GM18867 (cell line): ENCODE measurements around the gene ACAD11.

Experiments used
- ATAC-seq: cut with Tn5 transposase; IDR thresholded peaks from one replicate; pipeline ENCODE4 v1.9.1; 2021; ENCODE audit warnings: mild to moderate bottlenecking, moderate library complexity; ENCODE audit not compliant: unreplicated experiment

Gene ACAD11

DNA sequence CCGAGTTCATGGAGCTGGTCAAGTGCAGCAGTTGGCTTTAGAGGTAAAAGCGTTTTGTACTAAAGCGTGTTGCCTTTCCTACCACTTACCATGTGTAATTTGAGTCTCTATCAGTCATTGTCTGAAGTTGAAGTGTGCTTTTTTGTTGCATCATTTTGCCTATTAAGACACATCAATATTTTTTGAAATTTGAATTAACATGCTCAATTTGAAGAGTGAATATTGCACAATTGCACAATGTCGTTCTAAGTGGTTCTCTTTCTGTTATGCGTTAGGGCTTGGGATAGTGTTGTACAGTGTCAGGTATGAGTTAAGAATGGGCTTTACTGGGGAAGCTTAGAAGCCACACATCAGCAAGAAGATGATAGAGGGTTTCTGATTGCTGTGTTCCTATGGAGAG, 146.6 kb downstream of the ACAD11 start:
- no peak for ATAC-seq

DNA sequence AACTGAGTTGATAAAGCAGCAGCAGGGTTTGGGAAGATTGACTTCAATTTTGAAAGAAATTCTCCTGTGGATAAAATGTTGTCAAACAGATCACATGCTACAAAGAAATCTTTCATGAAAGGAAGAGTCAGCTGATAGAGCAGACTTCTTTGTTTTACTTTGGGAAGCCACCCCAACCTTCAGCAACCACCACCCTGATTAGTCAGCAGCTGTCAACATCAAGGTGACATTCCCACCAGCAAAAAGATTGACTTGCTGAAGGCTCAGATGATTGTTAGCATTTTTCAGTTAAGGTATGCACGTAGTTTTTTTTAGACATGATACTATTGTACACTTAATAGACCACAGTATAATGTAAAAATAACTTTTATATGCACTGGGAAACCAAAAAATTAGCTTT, 150.1 kb downstream of the ACAD11 start:
- ATAC-seq: no peak

DNA sequence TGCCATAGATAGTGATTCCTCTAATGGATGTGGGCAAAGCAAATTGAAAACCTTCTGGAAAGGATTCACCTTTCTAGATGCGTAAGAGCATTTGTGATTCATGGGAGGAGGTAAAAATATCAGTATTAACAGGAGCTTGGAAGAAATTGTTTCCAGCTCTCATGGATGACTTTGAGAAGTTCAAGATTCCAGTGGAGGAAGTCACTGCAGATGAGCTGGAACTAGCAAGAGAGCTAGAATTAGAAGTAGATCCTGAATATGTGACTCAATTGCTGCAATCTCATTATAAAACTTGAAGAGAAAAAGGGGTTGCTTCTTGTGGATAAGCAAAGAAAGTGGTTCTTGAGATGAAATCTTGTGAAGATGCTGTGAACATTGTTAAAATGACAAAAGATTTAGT, 150.5 kb downstream of the ACAD11 start:
- ATAC-seq: no peak
